PC-3 (cell line): ENCODE results near the gene KCTD10. TPM values are rescaled to one million over a fixed set of nuclear protein-coding genes. Genes with fewer than 3 reads are reported as not detected.
A peak's percentile ranks its signal among the peaks of the same experiment; 100 is the strongest.

ENCODE experiments used
- ATAC-seq: fragments of 200-7000 bp; cut with Tn5 transposase; 2 replicates; pipeline ENCODE4 v1.9.1; 2020; ENCODE audit warnings: mild to moderate bottlenecking, moderate library complexity
- BruUV-seq: library from RNA; stranded (reverse); fragments of 400-500 nt; replicated peaks from 2 replicates; lab custom pipeline; 2021; lab: Mats Ljungman, UMichigan
- CTCF ChIA-PET: fragments of 300-600 bp; sonication (Branson Sonifier 250); formaldehyde crosslinking; loops from one replicate; lab custom pipeline; 2022; ENCODE audit warnings: antibody characterized with exemption; lab: Charles Lee
- POLR2A ChIA-PET: fragments of 300-600 bp; sonication (Branson Sonifier 250); formaldehyde crosslinking; loops from one replicate; lab custom pipeline; 2022; ENCODE audit warnings: antibody characterized with exemption; ENCODE audit not compliant: unreplicated experiment; lab: Charles Lee
- DNase-seq: peaks from one replicate; pipeline ENCODE4 v3.0.0-alpha.2; 2015
- H2AFZ ChIP-seq: fragments of 300-600 bp; sonication (generic); 2 replicates; pipeline ENCODE4 v1.6.0; 2016; ENCODE audit warnings: antibody characterized with exemption, low read length
- H3F3A ChIP-seq: fragments of 300-600 bp; sonication (generic); one replicate; pipeline ENCODE4 v1.6.0; 2017; ENCODE audit warnings: antibody characterized with exemption, low read length, control low read depth, mild to moderate bottlenecking; ENCODE audit not compliant: unreplicated experiment
- H3K27ac ChIP-seq: fragments of 300-600 bp; sonication (generic); 2 replicates; pipeline ENCODE4 v1.5.1; 2016; ENCODE audit warnings: mild to moderate bottlenecking, low read length
- H3K27me3 ChIP-seq: fragments of 300-600 bp; sonication (generic); 2 replicates; pipeline ENCODE4 v1.6.1; 2016; ENCODE audit warnings: low read length, mixed read lengths
- H3K36me3 ChIP-seq: fragments of 300-600 bp; sonication (generic); 2 replicates; pipeline ENCODE4 v1.6.1; 2016; ENCODE audit warnings: low read depth, mixed run types, low read length, mixed read lengths
- H3K4me1 ChIP-seq: fragments of 300-600 bp; sonication (generic); 2 replicates; pipeline ENCODE4 v1.5.1; 2016; ENCODE audit warnings: low read length; ENCODE audit not compliant: insufficient read depth
- H3K4me2 ChIP-seq: fragments of 300-600 bp; sonication (generic); 2 replicates; pipeline ENCODE4 v1.6.0; 2016; ENCODE audit warnings: low read length
- H3K4me3 ChIP-seq: fragments of 300-600 bp; sonication (generic); 2 replicates; pipeline ENCODE4 v1.5.1; 2016; ENCODE audit warnings: mild to moderate bottlenecking, low read length, mixed read lengths
- H3K79me2 ChIP-seq: fragments of 300-600 bp; sonication (generic); 2 replicates; pipeline ENCODE4 v1.6.1; 2017; ENCODE audit warnings: low read length, mixed read lengths
- H3K9ac ChIP-seq: fragments of 300-600 bp; sonication (generic); 2 replicates; pipeline ENCODE4 v1.6.0; 2016; ENCODE audit warnings: mild to moderate bottlenecking, low read length
- H3K9me2 ChIP-seq: fragments of 300-600 bp; sonication (generic); replicated peaks from 2 replicates; pipeline ENCODE4 v1.6.1; 2016; ENCODE audit warnings: mixed run types, low read length, mixed read lengths
- H3K9me3 ChIP-seq: fragments of 300-600 bp; sonication (generic); 2 replicates; pipeline ENCODE4 v1.6.1; 2016; ENCODE audit warnings: low read length, mixed read lengths
- H4K20me1 ChIP-seq: fragments of 300-600 bp; sonication (generic); 2 replicates; pipeline ENCODE4 v1.6.1; 2016; ENCODE audit warnings: low read length, mixed read lengths
- EZH2 ChIP-seq: fragments of 300-600 bp; sonication (generic); IDR thresholded peaks from one replicate; pipeline ENCODE4 v1.6.1; 2017; ENCODE audit warnings: antibody characterized with exemption, mild to moderate bottlenecking, low read length; ENCODE audit not compliant: unreplicated experiment
- EZH2phosphoT487 ChIP-seq: fragments of 300-600 bp; sonication (generic); IDR thresholded peaks from 2 replicates; pipeline ENCODE4 v1.6.1; 2018; ENCODE audit warnings: mild to moderate bottlenecking, antibody characterized with exemption, low read length, borderline replicate concordance
- intact Hi-C: fragments of 100-400 bp; cut with micrococcal nuclease; formaldehyde crosslinking; loops from 2 replicates; pipeline ENCODE4 v1.9.0; 2023
- total RNA-seq: library from RNA; depleted of rRNA; stranded (reverse); fragments of >200 nt; gene quantifications from 2 replicates; pipeline ENCODE4 v1.2.3, GENCODE V29; 2014
- TF ChIP-seq, protein P1 (sequence below): fragments of 300-600 bp; sonication (generic); conservative IDR thresholded peaks from 2 replicates; pipeline ENCODE4 v1.5.1; 2017; ENCODE audit warnings: antibody characterized with exemption, low read depth, mild to moderate bottlenecking, low read length

The KCTD10 gene
- total RNA-seq, 1 experiment from 2014 or later = 42.3 TPM

DNA sequence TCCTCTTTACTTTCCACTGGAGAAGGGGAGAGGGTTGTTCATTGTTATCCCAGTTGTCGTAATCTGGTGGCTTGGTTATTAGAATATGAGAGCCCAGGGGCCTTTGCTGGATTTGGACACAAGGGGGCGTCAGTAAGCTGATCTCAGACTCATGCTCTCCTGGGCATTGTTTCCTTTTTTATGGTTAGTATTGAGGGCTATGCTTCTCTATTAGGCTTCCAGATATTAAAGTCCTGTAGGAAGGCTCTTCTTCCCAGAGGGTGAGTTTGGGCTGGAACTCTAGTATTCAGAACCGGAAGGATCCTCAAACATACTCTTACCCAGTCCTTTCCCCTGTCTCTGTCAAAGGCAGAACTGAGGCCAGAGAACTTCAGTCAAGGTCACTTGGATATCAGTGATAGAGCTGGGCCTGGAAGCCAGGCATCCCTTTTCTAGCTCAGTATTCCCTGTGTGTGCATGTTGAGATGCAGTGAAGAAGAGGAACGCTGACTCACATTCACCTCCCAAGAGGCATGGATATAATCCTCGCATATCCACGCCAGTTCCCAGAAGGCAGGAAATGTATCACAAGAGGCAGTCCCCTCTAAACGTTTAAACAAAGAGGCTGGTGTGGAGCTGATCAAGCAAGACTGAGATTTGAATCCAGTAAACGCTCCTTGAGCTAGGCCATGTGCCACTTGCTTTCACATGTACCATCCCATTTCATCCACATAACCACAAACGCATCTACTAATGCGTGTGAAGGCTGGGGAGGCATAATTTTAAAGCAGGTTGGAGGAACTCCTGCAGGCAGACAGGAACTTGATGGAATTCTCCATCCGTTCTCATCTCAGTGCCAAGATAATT lies 41.9 kb upstream of the KCTD10 start:
- CTCF ChIA-PET = interaction anchor here (1.0 to 1.5 kb wide), 2 partner anchors 54 to 78 kb away, joined by 6 to 8 read pairs; partner anchors contain the start of genes MMAB and MVK
- DNase-seq (peak; percentile 77), ATAC-seq (peak; percentile 91)
- no peaks in the 10 kb centered on the region for H4K20me1 ChIP-seq
- no peaks in the 10 kb centered on the region for H3K4me1 ChIP-seq
- peaks cover 24% of the 10 kb centered on the region for H3K36me3 ChIP-seq
- intact Hi-C loops = loop anchor here (1.0 to 2.0 kb wide), 2 partner anchors 54 to 256 kb away; partner anchors contain the start of genes MMAB and MVK
- no peak overlapping the region for H3K4me2 ChIP-seq
- no TSS peak for BruUV-seq
- H2AFZ ChIP-seq = no peak overlapping the region
- H3K27ac ChIP-seq = no peak overlapping the region
- no peak overlapping the region for H3K4me3 ChIP-seq
- H3K9me3 ChIP-seq = no peaks in the 10 kb centered on the region
- no peaks in the 10 kb centered on the region for H3K27me3 ChIP-seq
- POLR2A ChIA-PET = no interaction called here
- no peaks in the 10 kb centered on the region for H3K9me2 ChIP-seq
- H3F3A ChIP-seq = no peaks in the 10 kb centered on the region
- no peaks in the 10 kb centered on the region for H3K79me2 ChIP-seq
- H3K9ac ChIP-seq = no peak overlapping the region
- TF ChIP-seq EZH2phosphoT487 = no peak
- TF ChIP-seq, protein P1, sequence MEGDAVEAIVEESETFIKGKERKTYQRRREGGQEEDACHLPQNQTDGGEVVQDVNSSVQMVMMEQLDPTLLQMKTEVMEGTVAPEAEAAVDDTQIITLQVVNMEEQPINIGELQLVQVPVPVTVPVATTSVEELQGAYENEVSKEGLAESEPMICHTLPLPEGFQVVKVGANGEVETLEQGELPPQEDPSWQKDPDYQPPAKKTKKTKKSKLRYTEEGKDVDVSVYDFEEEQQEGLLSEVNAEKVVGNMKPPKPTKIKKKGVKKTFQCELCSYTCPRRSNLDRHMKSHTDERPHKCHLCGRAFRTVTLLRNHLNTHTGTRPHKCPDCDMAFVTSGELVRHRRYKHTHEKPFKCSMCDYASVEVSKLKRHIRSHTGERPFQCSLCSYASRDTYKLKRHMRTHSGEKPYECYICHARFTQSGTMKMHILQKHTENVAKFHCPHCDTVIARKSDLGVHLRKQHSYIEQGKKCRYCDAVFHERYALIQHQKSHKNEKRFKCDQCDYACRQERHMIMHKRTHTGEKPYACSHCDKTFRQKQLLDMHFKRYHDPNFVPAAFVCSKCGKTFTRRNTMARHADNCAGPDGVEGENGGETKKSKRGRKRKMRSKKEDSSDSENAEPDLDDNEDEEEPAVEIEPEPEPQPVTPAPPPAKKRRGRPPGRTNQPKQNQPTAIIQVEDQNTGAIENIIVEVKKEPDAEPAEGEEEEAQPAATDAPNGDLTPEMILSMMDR = peak; percentile 97

DNA sequence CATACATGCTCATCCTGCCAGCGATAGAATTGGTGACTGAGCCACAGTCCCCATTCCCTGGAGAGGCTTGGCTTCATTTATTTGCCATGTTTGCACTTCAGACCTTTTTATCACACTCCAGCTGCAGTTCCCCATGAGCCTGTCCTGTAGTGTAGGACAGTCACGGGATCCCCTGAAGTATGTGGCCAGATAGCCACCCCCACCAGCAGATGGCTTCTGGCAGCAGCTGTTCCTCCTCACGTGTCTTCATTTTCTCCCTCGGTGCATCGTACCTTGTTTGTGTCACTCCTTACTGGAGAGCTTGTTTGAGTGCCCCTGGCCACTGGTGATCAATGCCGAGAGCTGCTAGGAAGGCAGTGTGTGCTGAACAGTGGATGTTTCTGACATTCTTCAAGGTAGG lies 40.5 kb upstream of the KCTD10 start:
- Histone ChIP-seq H2AFZ (no peak overlapping the region), H3F3A (no peaks in the 10 kb centered on the region), H3K9me3 (no peaks in the 10 kb centered on the region), H3K4me3 (no peak overlapping the region), H3K79me2 (no peaks in the 10 kb centered on the region), H3K4me1 (no peaks in the 10 kb centered on the region), H3K27me3 (no peaks in the 10 kb centered on the region), H3K36me3 (peaks cover 24% of the 10 kb centered on the region), H3K4me2 (no peak overlapping the region), H3K27ac (no peak overlapping the region), H4K20me1 (no peaks in the 10 kb centered on the region), H3K9me2 (no peaks in the 10 kb centered on the region), H3K9ac (no peak overlapping the region)
- TF ChIP-seq EZH2phosphoT487 (no peak), EZH2 (no peak)
- TF ChIP-seq, protein P1 = no peak
- intact Hi-C loops = loop anchor here (1.0 to 2.0 kb wide), 2 partner anchors 55 to 258 kb away; partner anchors contain the start of genes MMAB and MVK
- BruUV-seq = no TSS peak
- DNase-seq = no peak
- ChIA-PET CTCF (no interaction called here), POLR2A (no interaction called here)
- no peak for ATAC-seq

GRCh38 chr12:109513977-109514376 lies 36.9 kb upstream of the KCTD10 start:
- peak; percentile 21 for DNase-seq
- no TSS peak for BruUV-seq
- peak; percentile 50 for ATAC-seq
- H3K79me2 ChIP-seq = no peaks in the 10 kb centered on the region
- TF ChIP-seq, protein P1 = no peak
- TF ChIP-seq EZH2 (no peak), EZH2phosphoT487 (no peak)
- H4K20me1 ChIP-seq = no peaks in the 10 kb centered on the region
- no peak overlapping the region for H2AFZ ChIP-seq
- H3K27me3 ChIP-seq = no peaks in the 10 kb centered on the region
- POLR2A ChIA-PET = no interaction called here
- H3K4me2 ChIP-seq = no peak overlapping the region
- no peaks in the 10 kb centered on the region for H3F3A ChIP-seq
- no peaks in the 10 kb centered on the region for H3K4me1 ChIP-seq
- H3K9me2 ChIP-seq = no peaks in the 10 kb centered on the region
- peaks cover 33% of the 10 kb centered on the region for H3K36me3 ChIP-seq
- CTCF ChIA-PET = no interaction called here
- H3K4me3 ChIP-seq = no peak overlapping the region
- H3K9ac ChIP-seq = no peak overlapping the region
- H3K27ac ChIP-seq = no peak overlapping the region
- intact Hi-C loops = no loop called here
- no peaks in the 10 kb centered on the region for H3K9me3 ChIP-seq
